Measurements from ENCODE around the gene TMEM270. TPM values are rescaled to one million over a fixed set of nuclear protein-coding genes. Genes with fewer than 3 reads are reported as not detected.

The TMEM270 gene
- total RNA-seq, 6 experiments from 2014 or later, result not detected

GRCh38 chr7:73908123-73908611 lies 47.2 kb downstream of the TMEM270 start:
- Mint-ChIP-seq H3K27me3 (ENCODE audit: insufficient read depth) (no peaks in the 10 kb centered on the region), H3K9me3 (no peaks in the 10 kb centered on the region), H3K27ac (no peak overlapping the region), H3K4me1 (ENCODE audit: low read depth) (peaks cover 18% of the 10 kb centered on the region; the same call in 1 of the 2 replicates), H3K4me3 (no peak overlapping the region), H3K36me3 (ENCODE audit: low read depth) (no peaks in the 10 kb centered on the region)
- TF ChIP-seq, protein P1, sequence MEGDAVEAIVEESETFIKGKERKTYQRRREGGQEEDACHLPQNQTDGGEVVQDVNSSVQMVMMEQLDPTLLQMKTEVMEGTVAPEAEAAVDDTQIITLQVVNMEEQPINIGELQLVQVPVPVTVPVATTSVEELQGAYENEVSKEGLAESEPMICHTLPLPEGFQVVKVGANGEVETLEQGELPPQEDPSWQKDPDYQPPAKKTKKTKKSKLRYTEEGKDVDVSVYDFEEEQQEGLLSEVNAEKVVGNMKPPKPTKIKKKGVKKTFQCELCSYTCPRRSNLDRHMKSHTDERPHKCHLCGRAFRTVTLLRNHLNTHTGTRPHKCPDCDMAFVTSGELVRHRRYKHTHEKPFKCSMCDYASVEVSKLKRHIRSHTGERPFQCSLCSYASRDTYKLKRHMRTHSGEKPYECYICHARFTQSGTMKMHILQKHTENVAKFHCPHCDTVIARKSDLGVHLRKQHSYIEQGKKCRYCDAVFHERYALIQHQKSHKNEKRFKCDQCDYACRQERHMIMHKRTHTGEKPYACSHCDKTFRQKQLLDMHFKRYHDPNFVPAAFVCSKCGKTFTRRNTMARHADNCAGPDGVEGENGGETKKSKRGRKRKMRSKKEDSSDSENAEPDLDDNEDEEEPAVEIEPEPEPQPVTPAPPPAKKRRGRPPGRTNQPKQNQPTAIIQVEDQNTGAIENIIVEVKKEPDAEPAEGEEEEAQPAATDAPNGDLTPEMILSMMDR (IDR thresholded peaks at IDR 0.05), result no peak
- DNase-seq, result no peak

- TF ChIP-seq, protein P1 (IDR thresholded peaks at IDR 0.05), result no peak
- no peak overlapping the region for H3K4me3 Mint-ChIP-seq
- H3K4me1 Mint-ChIP-seq (ENCODE audit: low read depth), result peaks cover 14% of the 10 kb centered on the region; the same call in 1 of the 2 replicates
- DNase-seq, result no peak
- no peak overlapping the region for H3K27ac Mint-ChIP-seq
- no peaks in the 10 kb centered on the region for H3K9me3 Mint-ChIP-seq
- no peaks in the 10 kb centered on the region for H3K27me3 Mint-ChIP-seq (ENCODE audit: insufficient read depth)
- H3K36me3 Mint-ChIP-seq (ENCODE audit: low read depth), result no peaks in the 10 kb centered on the region
Measured at GRCh38 chr7:73909051-73909941, 48.3 kb downstream of the TMEM270 start.

GRCh38 chr7:73909996-73910395 lies 49.0 kb downstream of the TMEM270 start:
- peaks cover 8% of the 10 kb centered on the region; the same call in 1 of the 2 replicates for H3K4me1 Mint-ChIP-seq (ENCODE audit: low read depth)
- H3K27me3 Mint-ChIP-seq (ENCODE audit: insufficient read depth), result peaks cover 2% of the 10 kb centered on the region; the same call in 1 of the 2 replicates
- DNase-seq, result no peak
- H3K27ac Mint-ChIP-seq, result no peak overlapping the region
- peaks cover 4% of the 10 kb centered on the region; the same call in 1 of the 2 replicates for H3K36me3 Mint-ChIP-seq (ENCODE audit: low read depth)
- no peak overlapping the region for H3K4me3 Mint-ChIP-seq
- TF ChIP-seq, protein P1 (IDR thresholded peaks at IDR 0.05), result no peak
- H3K9me3 Mint-ChIP-seq, result no peaks in the 10 kb centered on the region

DNA sequence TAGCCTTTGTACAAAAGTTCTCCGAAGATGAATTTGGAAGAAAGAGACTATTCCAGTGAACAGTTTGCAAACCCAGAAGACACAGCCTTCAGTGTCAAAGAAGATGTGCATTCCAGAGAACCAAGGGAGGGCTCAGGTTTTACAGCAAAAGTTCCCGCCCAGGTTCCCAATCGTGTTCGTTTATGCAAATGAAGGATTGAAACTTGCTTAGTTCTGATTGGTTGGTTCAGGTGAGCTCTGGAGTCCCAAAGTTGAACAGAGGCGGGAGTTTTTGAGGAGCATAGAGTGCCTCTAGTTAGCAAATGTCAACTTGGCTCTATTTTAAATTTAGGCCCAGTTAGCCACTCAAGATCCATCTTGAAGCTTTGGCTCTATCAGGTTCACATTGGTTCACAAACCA lies 51.3 kb downstream of the TMEM270 start:
- peaks cover 4% of the 10 kb centered on the region; the same call in 1 of the 2 replicates for H3K36me3 Mint-ChIP-seq (ENCODE audit: low read depth)
- TF ChIP-seq, protein P1 (IDR thresholded peaks at IDR 0.05), result no peak
- no peak overlapping the region for H3K27ac Mint-ChIP-seq
- H3K4me1 Mint-ChIP-seq (ENCODE audit: low read depth), result 0 out of 2 replicates have a peak, but pooled peaks cover 6% of the 10 kb centered on the region
- DNase-seq, result no peak
- H3K27me3 Mint-ChIP-seq (ENCODE audit: insufficient read depth), result peaks cover 2% of the 10 kb centered on the region; the same call in 1 of the 2 replicates
- H3K9me3 Mint-ChIP-seq, result no peaks in the 10 kb centered on the region
- no peak overlapping the region for H3K4me3 Mint-ChIP-seq

Other genes starting within 250 kb of the TMEM270 start
- gene MLXIPL, start 236.6 kb upstream of the TMEM270 start, total RNA-seq (2021; fragmentation: NEBNext Ultra II Directional; extraction: Animal tissue kit (Norgen Biotek cat#: 25700)), result not detected
- 1 to 10 TPM; 2.4 to 3.1 (median 2.7) TPM for gene VPS37D, start 193.3 kb upstream of the TMEM270 start, total RNA-seq (2021; fragmentation: NEBNext Ultra II Directional; extraction: Animal tissue kit (Norgen Biotek cat#: 25700))
- 10 to 100 TPM; 17.8 to 20.6 (median 18.6) TPM for gene DNAJC30, start 177.7 kb upstream of the TMEM270 start, total RNA-seq (2021; fragmentation: NEBNext Ultra II Directional; extraction: Animal tissue kit (Norgen Biotek cat#: 25700))
- 10 to 100 TPM; 70.1 to 91.4 (median 83.4) TPM for gene BUD23, start 177.6 kb upstream of the TMEM270 start, total RNA-seq (2021; fragmentation: NEBNext Ultra II Directional; extraction: Animal tissue kit (Norgen Biotek cat#: 25700))
- gene STX1A, start 141.5 kb upstream of the TMEM270 start, total RNA-seq (2021; fragmentation: NEBNext Ultra II Directional; extraction: Animal tissue kit (Norgen Biotek cat#: 25700)), result 10 to 100 TPM in 5 of 6 experiments, 1 to 10 TPM in 1; 9.6 to 14.7 (median 12.2) TPM
- 10 to 100 TPM; 10.3 to 18.6 (median 16.8) TPM for gene ABHD11, start 122.4 kb upstream of the TMEM270 start, total RNA-seq (2021; fragmentation: NEBNext Ultra II Directional; extraction: Animal tissue kit (Norgen Biotek cat#: 25700))
- not detected for gene CLDN3, start 90.9 kb upstream of the TMEM270 start, total RNA-seq (2021; fragmentation: NEBNext Ultra II Directional; extraction: Animal tissue kit (Norgen Biotek cat#: 25700))
- gene CLDN4, start 30.2 kb upstream of the TMEM270 start, total RNA-seq (2021; fragmentation: NEBNext Ultra II Directional; extraction: Animal tissue kit (Norgen Biotek cat#: 25700)), result under 1 TPM; 0.05 to 0.47 (median 0.32) TPM
- 1 to 10 TPM; 3.9 to 7.2 (median 6.0) TPM for gene METTL27, start 18.6 kb upstream of the TMEM270 start, total RNA-seq (2021; fragmentation: NEBNext Ultra II Directional; extraction: Animal tissue kit (Norgen Biotek cat#: 25700))
- gene ELN, start 167.0 kb downstream of the TMEM270 start, total RNA-seq (2021; fragmentation: NEBNext Ultra II Directional; extraction: Animal tissue kit (Norgen Biotek cat#: 25700)), result 10 to 100 TPM in 5 of 6 experiments, 1 to 10 TPM in 1; 4.7 to 25.8 (median 19.1) TPM
- gene LIMK1, start 222.6 kb downstream of the TMEM270 start, total RNA-seq (2021; fragmentation: NEBNext Ultra II Directional; extraction: Animal tissue kit (Norgen Biotek cat#: 25700)), result 10 to 100 TPM; 57.8 to 75.6 (median 67.2) TPM